SK-N-SH (cell line): ENCODE results near the gene CNFN. TPM values are rescaled to one million over a fixed set of nuclear protein-coding genes. Genes with fewer than 3 reads are reported as not detected.

Source experiments
- CTCF ChIA-PET: fragments of 300-600, 350-600 bp; formaldehyde crosslinking; extraction: SDS; loops from one replicate; lab custom pipeline; 2021; lab: Yijun Ruan, JAX
- POLR2A ChIA-PET: fragments of 350-600 bp; sonication (Branson Sonifier 250); formaldehyde crosslinking; extraction: SDS; loops from one replicate; lab custom pipeline; 2020; ENCODE audit warnings: antibody characterized with exemption, inconsistent platforms; lab: Yijun Ruan, JAX
- DNase-seq: peaks from one replicate; pipeline ENCODE4 v3.0.0; 2012
- H2AFZ ChIP-seq: fragments of 200-600 bp; sonication (generic); 2 replicates; pipeline ENCODE4 v1.8.1; 2016; ENCODE audit warnings: antibody characterized with exemption, mild to moderate bottlenecking, low read depth
- H3F3A ChIP-seq: fragments of 200-600 bp; sonication (generic); replicated peaks from 2 replicates; pipeline ENCODE3; 2016; ENCODE audit warnings: antibody characterized with exemption, mild to moderate bottlenecking; ENCODE audit not compliant: insufficient read depth
- H3K27ac ChIP-seq, 2 experiments: fragments of 200-500 bp in 1 of 2; fragments of 200-600 bp in 1 of 2; sonication (Bioruptor generic) in 1 of 2; sonication (generic), shearing (Covaris generic) in 1 of 2; 2 replicates each; pipeline versions ENCODE4 v1.5.1 to v1.6.1; 2014 to 2016; ENCODE audit warnings: low read depth in 2 of 2, inconsistent platforms in 1 of 2, low read length in 1 of 2, mild to moderate bottlenecking in 1 of 2, mixed read lengths in 1 of 2
- H3K27me3 ChIP-seq: fragments of 200-600 bp; sonication (generic), shearing (Covaris generic); 2 replicates; pipeline ENCODE4 v1.6.1; 2016; ENCODE audit warnings: mixed run types; ENCODE audit not compliant: insufficient read depth
- H3K36me3 ChIP-seq, 2 experiments: fragments of 200-500 bp in 1 of 2; fragments of 200-600 bp in 1 of 2; sonication (Bioruptor generic) in 1 of 2; sonication (generic) in 1 of 2; replicated peaks in 1 of 2; 2 replicates each; pipeline versions ENCODE3 to v1.5.1; 2014 to 2016; ENCODE audit warnings: low read length in 1 of 2, mild to moderate bottlenecking in 1 of 2; ENCODE audit not compliant: insufficient read depth in 2 of 2, control insufficient read depth in 1 of 2
- H3K4me1 ChIP-seq, 2 experiments: fragments of 200-500 bp in 1 of 2; fragments of 200-600 bp in 1 of 2; sonication (Bioruptor generic) in 1 of 2; sonication (generic), shearing (Covaris generic) in 1 of 2; 2 replicates each; pipeline versions ENCODE4 v1.5.1 to v1.6.1; 2014 to 2016; ENCODE audit warnings: low read depth in 1 of 2, low read length in 1 of 2, mixed run types in 1 of 2; ENCODE audit not compliant: insufficient read depth in 2 of 2, control insufficient read depth in 1 of 2
- H3K4me2 ChIP-seq: fragments of 200-600 bp; sonication (generic), shearing (Covaris generic); 2 replicates; pipeline ENCODE4 v1.6.1; 2017; ENCODE audit warnings: mixed run types
- H3K4me3 ChIP-seq, 2 experiments: fragments of 200-500 bp in 1 of 2; fragments of 200-600 bp in 1 of 2; sonication (Bioruptor generic) in 1 of 2; sonication (generic), shearing (Covaris generic) in 1 of 2; 2 replicates each; pipeline versions ENCODE4 v1.5.1 to v1.8.1; 2014 to 2016; ENCODE audit warnings: low read depth in 2 of 2, inconsistent platforms in 1 of 2, low read length in 1 of 2, mild to moderate bottlenecking in 1 of 2, mixed read lengths in 1 of 2, moderate library complexity in 1 of 2
- H3K79me2 ChIP-seq: fragments of 200-600 bp; sonication (generic); 2 replicates; pipeline ENCODE4 v1.8.1; 2017; ENCODE audit warnings: mild to moderate bottlenecking; ENCODE audit not compliant: insufficient read depth
- H3K9ac ChIP-seq: fragments of 200-600 bp; sonication (generic); 2 replicates; pipeline ENCODE4 v1.6.1; 2017; ENCODE audit warnings: mixed run types
- H3K9me2 ChIP-seq: fragments of 200-600 bp; sonication (generic); 2 replicates; pipeline ENCODE4 v1.6.1; 2017; ENCODE audit warnings: mixed run types
- H3K9me3 ChIP-seq: fragments of 200-600 bp; sonication (generic); 2 replicates; pipeline ENCODE4 v1.6.1; 2017; ENCODE audit warnings: mixed run types, mild to moderate bottlenecking, moderate library complexity
- H4K20me1 ChIP-seq: fragments of 200-600 bp; sonication (generic); 2 replicates; pipeline ENCODE4 v1.6.1; 2017; ENCODE audit warnings: mild to moderate bottlenecking, mixed run types; ENCODE audit not compliant: insufficient read depth
- CHD2 ChIP-seq: fragments of 150-350 bp; IDR thresholded peaks from 2 replicates; pipeline ENCODE4 v1.6.1; 2018; ENCODE audit warnings: low read length; ENCODE audit not compliant: partially characterized antibody
- ELF1 ChIP-seq: IDR thresholded peaks from 2 replicates; pipeline ENCODE4 v1.4.0; 2012
- FOSL2 ChIP-seq: IDR thresholded peaks from 2 replicates; pipeline ENCODE4 v1.4.0; 2012; ENCODE audit warnings: low read depth, mild to moderate bottlenecking, moderate library complexity, borderline replicate concordance
- FOXJ3 ChIP-seq: sonication (generic); formaldehyde crosslinking; IDR thresholded peaks from 2 replicates; pipeline ENCODE4 v1.5.1; 2020; ENCODE audit warnings: mild to moderate bottlenecking, missing genetic modification reagents
- GATA2 ChIP-seq: sonication (generic); formaldehyde crosslinking; IDR thresholded peaks from 2 replicates; pipeline ENCODE4 v1.5.0; 2020; ENCODE audit warnings: mild to moderate bottlenecking, missing genetic modification reagents
- JUND ChIP-seq: IDR thresholded peaks from 2 replicates; pipeline ENCODE4 v1.4.0; 2012
- MEF2A ChIP-seq: IDR thresholded peaks from 2 replicates; pipeline ENCODE4 v1.4.0; 2012; ENCODE audit warnings: low read depth, borderline replicate concordance
- MXI1 ChIP-seq: IDR thresholded peaks from 2 replicates; pipeline ENCODE4 v1.6.1; 2012; ENCODE audit warnings: mild to moderate bottlenecking, low read depth, low read length, improper control_type of control experiment
- NFIC ChIP-seq: IDR thresholded peaks from 2 replicates; pipeline ENCODE4 v1.4.0; 2012; ENCODE audit warnings: borderline replicate concordance
- NRF1 ChIP-seq: IDR thresholded peaks from 2 replicates; pipeline ENCODE4 v1.6.1; 2012; ENCODE audit warnings: low read depth, mild to moderate bottlenecking, low read length
- POLR2AphosphoS5 ChIP-seq: IDR thresholded peaks from 2 replicates; pipeline ENCODE4 v1.6.1; 2012; ENCODE audit warnings: low read depth, low read length
- RFX5 ChIP-seq: IDR thresholded peaks from 2 replicates; pipeline ENCODE4 v1.6.1; 2012; ENCODE audit warnings: mild to moderate bottlenecking, improper control_type of control experiment, low read length
- TCF12 ChIP-seq: IDR thresholded peaks from 2 replicates; pipeline ENCODE4 v1.4.0; 2012
- TEAD4 ChIP-seq: IDR thresholded peaks from 2 replicates; pipeline ENCODE4 v1.4.0; 2012; ENCODE audit warnings: mild to moderate bottlenecking, borderline replicate concordance; ENCODE audit not compliant: insufficient read depth
- YY1 ChIP-seq: IDR thresholded peaks from 2 replicates; pipeline ENCODE4 v1.4.0; 2012; ENCODE audit warnings: low read depth, mild to moderate bottlenecking
- WGBS: methylation state at CpG from one replicate; pipeline ENCODE4 v1.1.6; 2017; ENCODE audit warnings: low lambda C conversion rate; 5-methylcytosine and 5-hydroxymethylcytosine counted together
- polyA plus RNA-seq, 3 experiments: library from polyadenylated mRNA; depleted of rRNA; stranded (reverse); fragments of >200 nt; gene quantifications; 2 replicates each; pipeline ENCODE4 v1.2.3, GENCODE V29; 2012
- TF ChIP-seq, protein P1 (sequence below): fragments of 150-350 bp; IDR thresholded peaks from 2 replicates; pipeline ENCODE4 v1.6.1; 2016; ENCODE audit warnings: mild to moderate bottlenecking, low read depth, low read length
- TF ChIP-seq, protein P2 (sequence below): fragments of 200-600 bp; sonication (generic); IDR thresholded peaks from 2 replicates; pipeline ENCODE4 v1.6.1; 2017; ENCODE audit warnings: antibody characterized with exemption, mild to moderate bottlenecking, moderate library complexity

CNFN gene
- polyA plus RNA-seq, 1 of the 3 experiments (the other 2 are of a cell fraction): 4.5 TPM

DNA sequence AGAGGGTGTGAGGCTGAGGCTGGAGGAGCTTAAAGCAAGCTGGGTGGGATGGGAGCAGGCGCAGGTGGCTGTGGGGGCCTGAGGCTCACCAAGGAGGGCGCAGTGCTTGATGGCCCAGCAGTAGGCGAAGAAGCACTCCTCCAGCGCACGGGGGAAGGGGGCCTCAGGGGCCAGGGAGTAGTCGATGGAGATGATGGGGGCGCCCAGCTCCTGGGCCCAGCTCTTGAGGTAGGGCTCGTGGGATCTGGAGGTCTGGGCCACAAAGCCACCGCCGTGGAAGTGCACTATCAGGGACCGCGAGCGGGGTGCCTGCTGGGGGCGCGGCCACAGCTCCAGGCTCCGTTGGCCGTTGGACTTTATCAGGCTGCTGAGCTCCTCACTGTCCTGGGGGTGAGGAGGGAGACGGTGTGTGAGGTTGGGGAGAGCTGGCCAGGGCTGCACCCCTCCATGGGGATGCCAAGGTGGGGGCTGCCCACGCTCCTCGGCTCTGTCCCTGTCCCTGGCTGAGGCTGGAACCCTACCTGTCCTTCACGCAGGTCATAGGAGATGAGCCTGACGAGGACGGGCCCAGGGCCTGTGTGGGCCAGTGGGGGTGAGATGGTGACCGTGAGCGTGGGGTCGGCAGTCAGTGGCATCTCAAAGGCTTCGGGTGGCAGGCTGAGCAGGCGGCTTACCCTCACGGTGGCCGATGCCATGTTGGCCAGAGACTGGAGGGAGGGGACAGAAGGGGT lies 17.2 kb upstream of the CNFN start:
- Histone ChIP-seq H2AFZ (no peak overlapping the region), H4K20me1 (no peaks in the 10 kb centered on the region), H3K4me2 (no peak overlapping the region), H3K9ac (no peak overlapping the region), H3F3A (no peaks in the 10 kb centered on the region), H3K9me2 (no peaks in the 10 kb centered on the region), H3K27ac (no peak overlapping the region), H3K79me2 (no peaks in the 10 kb centered on the region), H3K9me3 (no peaks in the 10 kb centered on the region), H3K36me3 (peaks cover 0 to 7% of the 10 kb centered on the region in 2 experiments), H3K4me1 (peaks cover 0 to 22% of the 10 kb centered on the region in 2 experiments; a peak in 1 of 4 replicates), H3K4me3 (no peak overlapping the region), H3K27me3 (no peaks in the 10 kb centered on the region)
- ChIA-PET CTCF (interaction anchor here (1.6 kb wide), 2 partner anchors 13 to 31 kb away, joined by 4 to 6 read pairs; no protein-coding TSS in a partner anchor), POLR2A (no interaction called here)
- no peak for TF ChIP-seq RFX5
- TF ChIP-seq ELF1: no peak
- TF ChIP-seq POLR2AphosphoS5: no peak
- no peak for TF ChIP-seq TEAD4
- no peak for TF ChIP-seq GATA2 (CRISPR knock-in tag)
- TF ChIP-seq, protein P1, sequence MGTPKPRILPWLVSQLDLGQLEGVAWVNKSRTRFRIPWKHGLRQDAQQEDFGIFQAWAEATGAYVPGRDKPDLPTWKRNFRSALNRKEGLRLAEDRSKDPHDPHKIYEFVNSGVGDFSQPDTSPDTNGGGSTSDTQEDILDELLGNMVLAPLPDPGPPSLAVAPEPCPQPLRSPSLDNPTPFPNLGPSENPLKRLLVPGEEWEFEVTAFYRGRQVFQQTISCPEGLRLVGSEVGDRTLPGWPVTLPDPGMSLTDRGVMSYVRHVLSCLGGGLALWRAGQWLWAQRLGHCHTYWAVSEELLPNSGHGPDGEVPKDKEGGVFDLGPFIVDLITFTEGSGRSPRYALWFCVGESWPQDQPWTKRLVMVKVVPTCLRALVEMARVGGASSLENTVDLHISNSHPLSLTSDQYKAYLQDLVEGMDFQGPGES: no peak
- no peak for TF ChIP-seq YY1
- no peak for TF ChIP-seq NRF1
- no peak for TF ChIP-seq NFIC
- TF ChIP-seq, protein P2, sequence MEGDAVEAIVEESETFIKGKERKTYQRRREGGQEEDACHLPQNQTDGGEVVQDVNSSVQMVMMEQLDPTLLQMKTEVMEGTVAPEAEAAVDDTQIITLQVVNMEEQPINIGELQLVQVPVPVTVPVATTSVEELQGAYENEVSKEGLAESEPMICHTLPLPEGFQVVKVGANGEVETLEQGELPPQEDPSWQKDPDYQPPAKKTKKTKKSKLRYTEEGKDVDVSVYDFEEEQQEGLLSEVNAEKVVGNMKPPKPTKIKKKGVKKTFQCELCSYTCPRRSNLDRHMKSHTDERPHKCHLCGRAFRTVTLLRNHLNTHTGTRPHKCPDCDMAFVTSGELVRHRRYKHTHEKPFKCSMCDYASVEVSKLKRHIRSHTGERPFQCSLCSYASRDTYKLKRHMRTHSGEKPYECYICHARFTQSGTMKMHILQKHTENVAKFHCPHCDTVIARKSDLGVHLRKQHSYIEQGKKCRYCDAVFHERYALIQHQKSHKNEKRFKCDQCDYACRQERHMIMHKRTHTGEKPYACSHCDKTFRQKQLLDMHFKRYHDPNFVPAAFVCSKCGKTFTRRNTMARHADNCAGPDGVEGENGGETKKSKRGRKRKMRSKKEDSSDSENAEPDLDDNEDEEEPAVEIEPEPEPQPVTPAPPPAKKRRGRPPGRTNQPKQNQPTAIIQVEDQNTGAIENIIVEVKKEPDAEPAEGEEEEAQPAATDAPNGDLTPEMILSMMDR: no peak
- TF ChIP-seq CHD2: no peak
- TF ChIP-seq JUND: no peak
- no peak for TF ChIP-seq TCF12
- no peak for TF ChIP-seq MXI1
- no peak for TF ChIP-seq FOSL2
- TF ChIP-seq FOXJ3 (CRISPR knock-in tag): no peak
- no peak for TF ChIP-seq MEF2A
- DNase-seq: peak; percentile 24
- WGBS: 96% methylated on average over 27 of the region's 30 CpGs
